MM.1S (cell line): Measurements from ENCODE around the gene FBRS.

Experiments
- CTCF ChIP-seq: fragments of 300-600 bp; sonication (generic); IDR thresholded peaks from 2 replicates; pipeline ENCODE4 v1.5.1; 2016; ENCODE audit warnings: antibody characterized with exemption, low read length, mixed read lengths
- EZH2 ChIP-seq: fragments of 300-600 bp; sonication (generic); optimal IDR thresholded peaks from 2 replicates; pipeline ENCODE3; 2017; ENCODE audit warnings: low read depth, mild to moderate bottlenecking, antibody characterized with exemption, low read length, mixed read lengths
- EZH2phosphoT487 ChIP-seq: fragments of 300-600 bp; sonication (generic); IDR thresholded peaks from 2 replicates; pipeline ENCODE4 v1.6.1; 2018; ENCODE audit warnings: antibody characterized with exemption, low read length

- TF ChIP-seq EZH2phosphoT487 (no peak), CTCF (peak; percentile 82), EZH2 (no peak)
Observed at GRCh38 chr16:30657866-30658730, at the start of gene FBRS.
